Measurements from ENCODE around the gene ANXA3. TPM values are rescaled to one million over a fixed set of nuclear protein-coding genes. Genes with fewer than 3 reads are reported as not detected.

ANXA3 gene
- polyA plus RNA-seq, 1 experiment: 13.9 TPM

- no peaks in the 10 kb centered on the region for H3K9me3 ChIP-seq (ENCODE audit: control insufficient read depth, insufficient read depth, low read length)
- TF ChIP-seq CTCF (IDR thresholded peaks at IDR 0.05; ENCODE audit: low read depth, low read length): no peak
- CTCF ChIA-PET: interaction anchor here (0.5 to 3.9 kb wide), 5 partner anchors 29 to 248 kb away, joined by 3 to 24 read pairs (median 8); no protein-coding TSS in a partner anchor
- no peak overlapping the region for H3K4me3 ChIP-seq (ENCODE audit: low read depth, low read length)
- no peaks in the 10 kb centered on the region for H3K27me3 ChIP-seq (ENCODE audit: control insufficient read depth, insufficient read depth, low read length)
- POLR2A ChIA-PET: no interaction called here
- no peak for DNase-seq (ENCODE audit: low read depth, low spot score)
- H3K27ac ChIP-seq (ENCODE audit: low read depth, low read length): no peak overlapping the region
These were observed 64.5 kb downstream of the ANXA3 start for GRCh38 chr4:78616046-78616498.

GRCh38 chr4:78618436-78618835, 66.9 kb downstream of the ANXA3 start:
- Histone ChIP-seq H3K27me3 (ENCODE audit: control insufficient read depth, insufficient read depth, low read length) (no peaks in the 10 kb centered on the region), H3K4me3 (ENCODE audit: low read depth, low read length) (no peak overlapping the region), H3K9me3 (ENCODE audit: control insufficient read depth, insufficient read depth, low read length) (no peaks in the 10 kb centered on the region), H3K27ac (ENCODE audit: low read depth, low read length) (no peak overlapping the region)
- no peak for TF ChIP-seq CTCF (IDR thresholded peaks at IDR 0.05; ENCODE audit: low read depth, low read length)
- no peak for DNase-seq (ENCODE audit: low read depth, low spot score)
- POLR2A ChIA-PET: no interaction called here
- CTCF ChIA-PET: interaction anchor here (1.0 to 2.4 kb wide), 2 partner anchors 26 to 334 kb away, joined by 3 to 8 read pairs; no protein-coding TSS in a partner anchor

DNA sequence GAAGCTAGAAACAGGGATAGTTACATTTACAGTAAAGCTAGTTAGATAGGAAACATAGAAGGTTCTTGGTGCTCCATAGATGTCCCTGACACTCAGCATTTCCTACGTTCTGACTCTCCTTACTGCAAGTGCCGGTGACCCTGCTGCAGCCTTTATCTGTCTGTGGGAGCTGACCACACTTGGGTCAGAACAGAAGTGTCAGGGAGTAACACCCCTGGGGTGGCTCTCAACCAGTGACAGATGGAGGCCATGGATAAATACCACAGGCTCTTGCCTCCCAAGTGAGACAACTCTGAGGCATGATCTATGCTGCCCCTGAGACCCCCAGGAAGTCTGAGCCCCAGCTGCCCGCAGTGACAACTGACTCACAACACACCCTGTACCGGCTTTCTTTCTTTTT, 69.8 kb downstream of the ANXA3 start:
- no peak for DNase-seq (ENCODE audit: low read depth, low spot score)
- no peaks in the 10 kb centered on the region for H3K27me3 ChIP-seq (ENCODE audit: control insufficient read depth, insufficient read depth, low read length)
- no peaks in the 10 kb centered on the region for H3K9me3 ChIP-seq (ENCODE audit: control insufficient read depth, insufficient read depth, low read length)
- H3K27ac ChIP-seq (ENCODE audit: low read depth, low read length): no peak overlapping the region
- TF ChIP-seq CTCF (IDR thresholded peaks at IDR 0.05; ENCODE audit: low read depth, low read length): no peak
- CTCF ChIA-PET: interaction anchor here (0.5 to 1.8 kb wide), 2 partner anchors 23 to 1576 kb away, joined by 7 to 9 read pairs; no protein-coding TSS in a partner anchor
- H3K4me3 ChIP-seq (ENCODE audit: low read depth, low read length): no peak overlapping the region
- POLR2A ChIA-PET: no interaction called here

GRCh38 chr4:78622253-78622979, 70.8 kb downstream of the ANXA3 start:
- Histone ChIP-seq H3K4me3 (ENCODE audit: low read depth, low read length) (no peak overlapping the region), H3K9me3 (ENCODE audit: control insufficient read depth, insufficient read depth, low read length) (no peaks in the 10 kb centered on the region), H3K27ac (ENCODE audit: low read depth, low read length) (no peak overlapping the region), H3K27me3 (ENCODE audit: control insufficient read depth, insufficient read depth, low read length) (no peaks in the 10 kb centered on the region)
- no peak for TF ChIP-seq CTCF (IDR thresholded peaks at IDR 0.05; ENCODE audit: low read depth, low read length)
- ChIA-PET CTCF (interaction anchor here (1.2 to 5.4 kb wide), 3 partner anchors 22 to 241 kb away, joined by 3 to 38 read pairs (median 7); no protein-coding TSS in a partner anchor), POLR2A (interaction anchor here (0.7 to 0.8 kb wide), 2 partner anchors 24 to 155 kb away, joined by 3 read pairs; no protein-coding TSS in a partner anchor)
- DNase-seq (ENCODE audit: low read depth, low spot score): no peak

DNA sequence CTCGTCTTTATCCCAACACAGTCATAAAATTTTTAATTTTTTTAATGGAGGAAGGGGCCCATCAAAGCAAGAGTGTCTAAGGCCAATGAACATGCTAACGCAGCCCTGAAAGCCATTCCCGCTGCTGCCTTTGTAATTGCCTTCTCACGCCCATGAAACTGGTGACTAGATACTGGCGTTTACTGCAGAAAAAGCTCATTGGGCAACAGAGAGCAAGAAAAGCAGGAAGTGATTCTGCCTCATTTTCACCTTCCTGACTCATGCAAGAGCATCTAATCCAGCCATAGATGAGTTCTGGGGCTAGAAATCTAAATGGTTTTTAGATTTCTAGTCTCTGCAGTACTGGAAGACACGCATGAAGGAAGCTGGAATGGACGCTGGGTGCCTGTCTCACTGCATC, 72.5 kb downstream of the ANXA3 start:
- CTCF ChIA-PET: interaction anchor here (1.0 to 5.4 kb wide), 3 partner anchors 10 to 240 kb away, joined by 3 to 38 read pairs (median 4); no protein-coding TSS in a partner anchor
- Histone ChIP-seq H3K27me3 (ENCODE audit: control insufficient read depth, insufficient read depth, low read length) (no peaks in the 10 kb centered on the region), H3K9me3 (ENCODE audit: control insufficient read depth, insufficient read depth, low read length) (no peaks in the 10 kb centered on the region), H3K4me3 (ENCODE audit: low read depth, low read length) (no peak overlapping the region), H3K27ac (ENCODE audit: low read depth, low read length) (no peak overlapping the region)
- POLR2A ChIA-PET: no interaction called here
- DNase-seq (ENCODE audit: low read depth, low spot score): no peak
- TF ChIP-seq CTCF (IDR thresholded peaks at IDR 0.05; ENCODE audit: low read depth, low read length): no peak

All from AG04450 (cell line).